Subcutaneous adipose tissue (tissue), 4 donors: ENCODE data around the gene LSAMP. TPM values are rescaled to one million over a fixed set of nuclear protein-coding genes. Genes with fewer than 3 reads are reported as not detected.

Experiments used
- CTCF ChIP-seq: fragments of 450-650 bp; IDR thresholded peaks from one replicate; pipeline ENCODE4 v1.5.1; 2016; ENCODE audit warnings: low read depth, mild to moderate bottlenecking, control low read depth, antibody characterized with exemption, moderate library complexity
- small RNA-seq: library from RNA; depleted of rRNA; stranded (forward); fragments of <200 nt; gene quantifications from one replicate; pipeline ENCODE3, GENCODE V24; 2016
- total RNA-seq, 4 donors: library from RNA; depleted of rRNA; stranded (reverse); fragments of >200 nt; gene quantifications; one replicate each; pipeline ENCODE4 v1.1.0, GENCODE V29; 2016

LSAMP gene
- total RNA-seq, 4 donors from 2014 or later = 0.38 to 1.7 (median 0.71) TPM

GRCh38 chr3:115761927-115762305 is 683.4 kb downstream of the LSAMP start:
- TF ChIP-seq CTCF = no peak

GRCh38 chr3:115760716-115761115 is 684.6 kb downstream of the LSAMP start:
- TF ChIP-seq CTCF = no peak

- TF ChIP-seq CTCF = no peak
Measured at GRCh38 chr3:115758076-115758763, 687.1 kb downstream of the LSAMP start.

Small RNA genes within 50 kb of the gene (small RNA-seq; reads per million reads assigned to genes)
- not detected for gene RN7SL815P
